HEK293T (cell line): ENCODE measurements around the gene CISD2.

ENCODE experiments used
- ARNT ChIP-seq: fragments of 450-650 bp; IDR thresholded peaks from 2 replicates; pipeline ENCODE4 v1.6.1; 2017; ENCODE audit warnings: mild to moderate bottlenecking
- CTBP1 ChIP-seq: fragments of 450-650 bp; IDR thresholded peaks from 2 replicates; pipeline ENCODE4 v1.6.1; 2016; ENCODE audit warnings: borderline replicate concordance
- FOXM1 ChIP-seq: fragments of 450-650 bp; IDR thresholded peaks from 2 replicates; pipeline ENCODE4 v1.6.1; 2017; ENCODE audit warnings: mild to moderate bottlenecking, borderline replicate concordance
- HDGF ChIP-seq: fragments of 450-650 bp; IDR thresholded peaks from 2 replicates; pipeline ENCODE4 v1.6.1; 2017; ENCODE audit warnings: antibody characterized with exemption, borderline replicate concordance
- L3MBTL2 ChIP-seq: fragments of 450-650 bp; conservative IDR thresholded peaks from 2 replicates; pipeline ENCODE4 v1.6.1; 2016; ENCODE audit warnings: mild to moderate bottlenecking
- SP1 ChIP-seq: fragments of 450-650 bp; IDR thresholded peaks from 2 replicates; pipeline ENCODE4 v1.6.1; 2017
- SUZ12 ChIP-seq: fragments of 450-650 bp; IDR thresholded peaks from 2 replicates; pipeline ENCODE4 v1.6.1; 2016; ENCODE audit warnings: mild to moderate bottlenecking
- TARDBP ChIP-seq: fragments of 450-650 bp; IDR thresholded peaks from 2 replicates; pipeline ENCODE4 v1.6.1; 2016

GRCh38 chr4:102825261-102826091 lies 43.3 kb upstream of the CISD2 start:
- TF ChIP-seq L3MBTL2 = no peak
- no peak for TF ChIP-seq TARDBP
- TF ChIP-seq SP1 = no peak
- TF ChIP-seq HDGF = no peak
- TF ChIP-seq SUZ12 = no peak
- TF ChIP-seq CTBP1 = no peak
- no peak for TF ChIP-seq FOXM1
- TF ChIP-seq ARNT = no peak
